ENCODE data around the gene ARHGEF6.
"Not testable (repeated sequence)": the region's sequence is repeated elsewhere in the genome, so short reads cannot be mapped to it uniquely, and the experiment has no call there.

The ARHGEF6 gene

GRCh38 chrX:136780763-136781162 is at the start of gene ARHGEF6:
ARHGEF6 (minus strand) TSS chrX:136780932; CDS start chrX:136780882, 50 bp downstream.
- DNase-seq: peak; percentile 80

GRCh38 chrX:136829413-136829812 is 48.7 kb upstream of the ARHGEF6 start:
- no peak for DNase-seq

- DNase-seq: no peak
These were observed 48.1 kb upstream of the ARHGEF6 start for GRCh38 chrX:136828830-136829229.

GRCh38 chrX:136827026-136827425 is 46.3 kb upstream of the ARHGEF6 start:
- DNase-seq: no peak

- no peak for DNase-seq
These were observed 45.0 kb upstream of the ARHGEF6 start for GRCh38 chrX:136825771-136826170.

GRCh38 chrX:136823175-136823574 is 42.4 kb upstream of the ARHGEF6 start:
- DNase-seq: no peak

GRCh38 chrX:136822337-136823095 is 41.8 kb upstream of the ARHGEF6 start:
- DNase-seq: no peak

GRCh38 chrX:136819756-136820155 is 39.0 kb upstream of the ARHGEF6 start:
- not testable (repeated sequence) for DNase-seq

GRCh38 chrX:136819031-136819703 is 38.4 kb upstream of the ARHGEF6 start:
- DNase-seq: peak; percentile 58

- no peak for DNase-seq
These were observed 36.2 kb upstream of the ARHGEF6 start for GRCh38 chrX:136816975-136817374.

- DNase-seq: peak; percentile 58
These were observed 34.4 kb upstream of the ARHGEF6 start for GRCh38 chrX:136814847-136815750.

GRCh38 chrX:136812286-136812685 is 31.6 kb upstream of the ARHGEF6 start:
- peak; percentile 53 for DNase-seq

GRCh38 chrX:136810493-136810892 is 29.8 kb upstream of the ARHGEF6 start:
- peak; percentile 73 for DNase-seq

GRCh38 chrX:136806891-136807410 is 26.2 kb upstream of the ARHGEF6 start:
- no peak for DNase-seq

GRCh38 chrX:136802515-136802914 is 21.8 kb upstream of the ARHGEF6 start:
- DNase-seq: no peak

GRCh38 chrX:136797787-136798186 is 17.1 kb upstream of the ARHGEF6 start:
- no peak for DNase-seq

- DNase-seq: not testable (repeated sequence)
These were observed 14.4 kb upstream of the ARHGEF6 start for GRCh38 chrX:136795132-136795531.

GRCh38 chrX:136794660-136795059 is 13.9 kb upstream of the ARHGEF6 start:
- DNase-seq: not testable (repeated sequence)

GRCh38 chrX:136794080-136794479 is 13.3 kb upstream of the ARHGEF6 start:
- no peak for DNase-seq

GRCh38 chrX:136789856-136790255 is 9.1 kb upstream of the ARHGEF6 start:
- no peak for DNase-seq

- DNase-seq: peak; percentile 87
These were observed 3.5 kb upstream of the ARHGEF6 start for GRCh38 chrX:136784231-136784630.

- DNase-seq: no peak
These were observed 2.4 kb upstream of the ARHGEF6 start for GRCh38 chrX:136783159-136783558.
